ENCODE results near the gene MMP24OS.
"Not testable (repeated sequence)": the region's sequence is repeated elsewhere in the genome, so short reads cannot be mapped to it uniquely, and the experiment has no call there.

Gene MMP24OS

GRCh38 chr20:35277531-35278395 is at the start of gene MMP24OS:
MMP24OS (minus strand) TSS chr20:35278122; CDS start chr20:35277929, 193 bp downstream.
- peak; percentile 79 for DNase-seq (ENCODE audit: low spot score)

DNA sequence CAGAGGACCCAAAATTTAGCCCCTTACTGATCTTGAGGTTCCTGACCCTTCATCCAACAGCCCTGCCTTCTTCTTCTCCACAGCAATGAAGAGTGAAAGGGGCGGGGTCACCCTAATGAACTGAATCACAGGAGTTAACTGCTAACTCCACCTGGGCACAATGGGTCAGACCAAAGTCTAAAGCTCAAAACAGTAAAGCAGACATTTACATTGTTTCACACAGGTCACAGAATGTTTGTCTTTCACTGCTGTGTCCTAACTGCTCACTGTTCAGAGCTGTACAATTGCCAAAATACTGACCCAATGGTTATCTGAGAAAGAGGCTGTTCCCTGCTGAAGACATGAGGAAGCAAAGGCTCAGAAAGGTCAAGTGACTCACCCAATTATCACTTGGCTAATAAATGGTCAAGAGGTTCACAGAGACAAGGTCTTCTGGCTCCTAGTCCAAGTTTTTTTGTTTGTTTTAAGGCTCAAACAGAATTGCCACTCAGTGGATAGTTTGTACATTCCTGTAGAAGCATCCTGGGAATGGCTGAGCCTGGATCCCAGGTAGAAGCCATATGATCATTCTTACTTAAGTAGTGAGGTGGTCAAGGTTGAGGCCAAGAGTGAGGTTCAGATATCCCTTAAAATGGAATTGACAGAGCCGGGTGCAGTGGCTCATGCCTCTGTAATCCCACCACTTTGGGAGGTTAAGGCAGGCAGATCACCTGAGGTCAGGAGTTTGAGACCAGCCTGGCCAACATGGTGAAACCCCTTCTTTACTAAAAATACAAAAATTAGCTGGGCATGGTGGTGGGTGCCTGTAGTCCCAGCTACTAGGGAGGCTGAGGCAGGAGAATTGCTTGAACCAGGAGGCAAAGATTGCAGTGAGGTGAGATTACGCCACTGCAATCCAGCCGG is 49.4 kb upstream of the MMP24OS start:
- DNase-seq (ENCODE audit: low spot score): no peak

- DNase-seq (ENCODE audit: low spot score): no peak
These were observed 48.8 kb upstream of the MMP24OS start for GRCh38 chr20:35326740-35327073.

DNA sequence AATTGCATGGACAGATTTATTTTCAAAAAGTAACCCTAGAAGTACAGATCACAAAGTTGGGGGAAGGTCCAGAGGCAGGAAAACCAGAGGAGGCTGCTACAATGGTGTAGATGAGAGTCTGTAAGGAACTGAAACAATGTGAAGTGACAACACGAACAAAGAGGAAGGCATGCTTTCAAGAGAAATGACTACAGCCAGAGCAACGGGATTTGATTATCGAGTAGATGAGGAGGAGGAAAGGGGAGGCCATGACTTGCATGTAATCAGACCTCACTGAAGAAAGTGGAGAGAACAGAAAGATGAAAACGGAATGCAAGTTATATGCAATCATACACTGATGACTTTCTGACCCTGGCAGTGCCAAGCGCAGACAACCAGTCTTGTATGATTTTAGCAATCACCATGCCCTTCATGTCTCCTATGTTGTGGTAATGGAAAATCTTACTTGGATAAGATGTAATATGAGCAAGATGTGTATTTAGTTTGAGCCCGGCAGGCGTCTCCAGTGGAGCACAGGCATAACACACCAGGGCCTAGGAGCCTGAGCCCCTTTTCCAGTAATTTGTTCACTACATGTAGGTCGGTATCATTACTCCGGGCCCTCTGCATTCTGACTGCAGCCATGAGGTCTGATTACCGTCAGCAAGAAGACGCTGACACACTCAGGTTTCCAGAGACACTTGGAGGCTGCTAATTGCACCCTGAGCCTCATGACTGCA is 48.3 kb upstream of the MMP24OS start:
- peak; percentile 21 for DNase-seq (ENCODE audit: low spot score)

DNA sequence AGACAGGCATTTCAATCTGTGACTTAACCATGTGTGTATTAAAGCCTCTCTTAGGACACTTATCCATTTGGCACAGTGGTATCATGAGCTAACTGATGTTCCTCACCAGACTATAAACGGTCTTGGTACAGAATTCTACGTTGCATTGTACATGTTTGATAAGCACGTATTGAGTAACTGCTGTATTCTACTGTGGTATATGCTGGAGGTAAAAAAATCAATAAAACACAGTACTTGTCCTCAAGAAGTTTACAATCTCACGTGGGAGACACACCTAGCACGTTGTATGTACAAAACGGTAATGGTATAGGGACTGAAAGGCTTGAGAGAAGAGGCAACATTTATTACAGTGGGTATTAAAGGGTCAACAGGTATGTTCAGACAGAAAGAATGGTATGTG is 47.5 kb upstream of the MMP24OS start:
- no peak for DNase-seq (ENCODE audit: low spot score)

GRCh38 chr20:35320396-35321126 is 42.6 kb upstream of the MMP24OS start:
- no peak for DNase-seq (ENCODE audit: low spot score)

DNA sequence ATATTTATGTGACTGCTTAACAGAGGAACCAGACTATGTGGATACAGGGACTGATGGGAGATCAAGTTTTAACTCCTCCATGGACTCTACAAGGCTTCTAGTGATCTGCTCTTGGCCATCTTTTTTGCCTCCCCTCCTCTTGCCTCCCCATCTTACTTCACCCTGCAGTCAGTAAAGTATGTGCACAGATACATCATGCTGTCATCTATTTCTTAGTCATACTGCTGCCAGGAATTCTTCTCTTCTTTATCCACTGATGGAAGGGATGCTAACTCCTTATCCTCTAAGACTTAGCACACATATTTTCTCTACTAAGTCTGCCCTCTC is 41.9 kb upstream of the MMP24OS start:
- DNase-seq (ENCODE audit: low spot score): no peak

DNA sequence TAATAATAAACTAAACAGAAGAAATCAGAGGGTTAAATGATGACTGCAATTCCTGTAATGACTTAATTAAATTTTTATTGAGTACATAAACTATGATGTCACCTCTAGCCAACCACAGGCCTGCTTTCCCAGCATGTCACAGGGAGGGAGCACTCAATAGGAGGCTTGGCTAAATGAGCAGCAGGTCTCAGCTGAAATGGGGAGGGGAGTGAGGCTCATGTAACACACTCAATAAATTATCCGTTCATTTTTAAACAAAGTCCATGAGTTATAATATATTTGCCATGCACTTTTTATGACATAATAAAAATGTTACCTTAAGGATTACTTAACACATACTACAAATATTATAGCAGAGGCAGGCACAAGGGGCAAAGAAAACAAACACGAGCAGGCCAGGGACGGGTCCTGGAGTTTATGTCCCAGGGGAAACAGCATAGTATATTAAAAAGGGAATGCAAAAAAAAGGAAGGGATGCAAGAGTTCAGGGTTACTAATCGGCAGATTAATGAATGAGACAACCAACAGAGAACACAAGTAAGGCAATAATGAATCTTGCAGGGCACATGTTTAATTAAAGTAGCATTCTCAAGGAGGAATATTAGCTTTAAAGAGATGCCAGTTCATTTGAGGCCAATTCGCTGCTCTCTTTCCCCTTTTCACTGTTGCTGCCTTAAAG is 41.4 kb upstream of the MMP24OS start:
- no peak for DNase-seq (ENCODE audit: low spot score)

DNA sequence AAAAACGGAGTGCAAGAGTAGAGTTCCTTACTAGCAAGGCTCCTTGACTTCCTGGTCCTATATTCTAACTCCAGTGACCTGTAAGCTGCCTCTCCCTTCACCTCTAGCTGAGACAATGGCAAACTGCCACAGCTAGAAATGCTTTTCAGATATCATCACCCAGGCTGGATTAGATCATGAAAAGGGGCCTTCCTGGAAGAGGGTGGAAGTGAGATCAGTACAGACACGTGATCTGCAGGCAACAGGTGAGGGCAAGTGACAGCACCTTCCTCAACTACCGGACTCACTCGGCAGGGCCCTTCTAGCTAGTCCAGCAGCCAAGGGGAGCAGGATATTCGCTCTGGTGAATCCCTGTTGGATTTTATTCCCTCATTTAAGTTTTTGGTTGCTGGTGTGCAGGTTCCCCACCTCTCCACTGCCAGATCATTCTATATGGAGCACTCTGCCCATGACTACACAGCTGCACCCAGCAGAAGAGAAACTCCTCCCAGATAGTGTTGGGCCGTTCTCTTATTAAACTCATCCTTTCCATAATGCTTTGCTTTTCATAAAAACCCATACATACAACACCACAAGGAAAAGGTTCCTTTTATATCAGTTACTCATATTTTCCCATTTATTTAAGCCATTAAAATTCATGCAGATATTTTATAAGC is 40.7 kb upstream of the MMP24OS start:
- no peak for DNase-seq (ENCODE audit: low spot score)

GRCh38 chr20:35317416-35318210 is 39.7 kb upstream of the MMP24OS start:
- DNase-seq (ENCODE audit: low spot score): no peak

- DNase-seq (ENCODE audit: low spot score): no peak
These were observed 38.2 kb upstream of the MMP24OS start for GRCh38 chr20:35316086-35316485.

- DNase-seq (ENCODE audit: low spot score): not testable (repeated sequence)
These were observed 37.7 kb upstream of the MMP24OS start for GRCh38 chr20:35315632-35316020.

DNA sequence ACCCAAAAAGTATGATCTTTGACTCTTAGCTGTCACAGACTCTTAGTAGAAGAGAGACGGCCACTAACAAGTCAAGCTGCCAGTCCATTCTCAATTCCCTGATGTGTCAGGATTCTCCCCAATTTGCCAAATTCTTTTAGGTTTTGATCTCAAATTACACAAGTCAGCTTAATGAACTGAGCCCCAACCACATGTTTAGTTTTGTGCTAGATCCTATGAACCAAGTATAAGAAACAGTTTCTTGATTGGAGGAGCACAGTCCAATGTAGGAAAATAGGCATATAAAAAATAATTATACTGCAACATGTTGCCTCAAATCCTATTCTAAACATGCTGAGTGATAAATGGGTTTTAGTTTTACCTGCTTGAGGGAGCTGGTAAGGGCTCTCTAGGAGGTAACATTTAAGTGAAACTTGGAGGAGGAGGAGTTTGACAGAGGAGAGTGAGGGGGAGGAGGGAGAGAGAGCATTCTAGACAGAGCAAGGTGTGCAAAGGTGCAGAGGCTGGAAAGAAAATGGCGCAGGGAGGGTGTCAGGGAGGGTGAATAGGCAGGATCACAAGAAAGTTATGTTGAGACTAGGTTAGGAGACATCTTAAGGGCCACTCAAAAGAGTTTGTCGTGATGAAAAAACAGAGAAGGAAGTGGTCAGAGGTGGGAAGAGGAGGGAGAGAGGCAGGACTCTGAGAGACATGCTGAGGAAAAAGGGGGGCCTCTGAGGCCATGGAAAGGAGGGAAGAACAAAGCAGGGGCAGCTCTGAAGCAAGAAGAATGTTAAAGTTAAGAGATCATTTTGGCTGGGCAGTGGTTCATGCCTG is 37.1 kb upstream of the MMP24OS start:
- DNase-seq (ENCODE audit: low spot score): no peak

- no peak for DNase-seq (ENCODE audit: low spot score)
These were observed 34.4 kb upstream of the MMP24OS start for GRCh38 chr20:35312318-35312717.

DNA sequence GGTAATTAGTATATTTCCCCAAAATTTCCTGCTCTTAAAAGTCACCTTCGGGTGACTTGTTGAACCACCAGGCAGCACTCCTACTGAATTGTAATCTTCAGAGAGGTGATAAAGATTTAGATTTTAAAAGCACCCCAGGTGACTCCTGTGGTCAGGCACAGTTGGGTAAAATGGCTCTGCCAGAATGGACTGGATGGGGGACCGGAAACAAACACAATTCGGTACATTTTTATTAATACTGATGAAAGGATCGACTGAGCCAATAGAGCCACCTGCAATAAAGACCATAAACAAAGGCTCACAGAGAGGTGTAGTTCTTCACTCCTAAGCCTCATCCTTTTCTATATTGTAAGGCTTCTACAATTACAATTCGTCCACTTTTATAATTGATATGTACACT is 33.9 kb upstream of the MMP24OS start:
- DNase-seq (ENCODE audit: low spot score): no peak

DNA sequence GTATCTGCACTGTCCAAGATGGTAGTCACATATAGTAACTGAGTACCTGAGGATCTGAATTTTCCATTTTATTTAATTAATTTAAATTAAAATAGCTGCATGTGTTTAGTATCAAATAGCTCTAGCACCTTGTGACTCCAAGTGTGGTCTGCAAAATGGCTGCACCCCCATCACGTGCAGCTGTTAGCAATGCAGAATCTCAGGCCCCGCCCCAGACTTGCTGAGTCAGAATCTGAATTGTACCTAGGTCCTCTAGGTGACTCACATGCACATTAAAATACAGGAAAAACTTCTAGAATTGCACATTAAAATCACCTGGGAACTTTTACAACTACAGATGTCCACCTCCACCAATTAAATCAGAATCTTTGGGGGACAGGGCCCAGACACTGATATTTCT is 33.5 kb upstream of the MMP24OS start:
- DNase-seq (ENCODE audit: low spot score): no peak

GRCh38 chr20:35307666-35308653 is 30.0 kb upstream of the MMP24OS start:
- peak; percentile 62 for DNase-seq (ENCODE audit: low spot score)

Data from pons (tissue), 1 donor.